ENCODE measurements around the gene GSTM2. TPM values are rescaled to one million over a fixed set of nuclear protein-coding genes. Genes with fewer than 3 reads are reported as not detected.
"Not testable (repeated sequence)": the region's sequence is repeated elsewhere in the genome, so short reads cannot be mapped to it uniquely, and the experiment has no call there.

Gene GSTM2
- total RNA-seq, 1 donor from 2014 or later: 194 TPM

GRCh38 chr1:109641078-109641740 is 26.6 kb upstream of the GSTM2 start:
- ATAC-seq: no peak
- no peak for DNase-seq (ENCODE audit: low spot score)
- intact Hi-C loops (cut with DNase I): loop anchor here (5.0 kb wide), 1 partner anchor 131 kb away; no protein-coding TSS in a partner anchor

- intact Hi-C loops (cut with DNase I): loop anchor here (5.0 kb wide), 1 partner anchor 130 kb away; no protein-coding TSS in a partner anchor
- DNase-seq (ENCODE audit: low spot score) (no peak), ATAC-seq (no peak)
Measured at GRCh38 chr1:109641861-109642260, 26.0 kb upstream of the GSTM2 start.

- ATAC-seq (no peak), DNase-seq (ENCODE audit: low spot score) (no peak)
- intact Hi-C loops (cut with DNase I): loop anchor here (5.0 kb wide), 1 partner anchor 130 kb away; no protein-coding TSS in a partner anchor
Measured at GRCh38 chr1:109642626-109643025, 25.2 kb upstream of the GSTM2 start.

- DNase-seq (ENCODE audit: low spot score) (peak; percentile 92), ATAC-seq (peak; percentile 80)
- intact Hi-C loops (cut with DNase I): loop anchor here (5.0 kb wide), 1 partner anchor 129 kb away; no protein-coding TSS in a partner anchor
Measured at GRCh38 chr1:109643385-109644230, 24.2 kb upstream of the GSTM2 start.

GRCh38 chr1:109644670-109645069 is 23.2 kb upstream of the GSTM2 start:
- DNase-seq (ENCODE audit: low spot score): no peak
- intact Hi-C loops (cut with DNase I): loop anchor here (5.0 kb wide), 1 partner anchor 128 kb away; no protein-coding TSS in a partner anchor

GRCh38 chr1:109649491-109649914 is 18.4 kb upstream of the GSTM2 start:
- no peak for DNase-seq (ENCODE audit: low spot score)
- intact Hi-C loops (cut with DNase I): no loop called here
- ATAC-seq: peak; percentile 78

More at GRCh38 chr1:109644670-109645069, 23.2 kb upstream of the GSTM2 start:
- peak; percentile 36 for ATAC-seq

GRCh38 chr1:109650609-109651008 is 17.2 kb upstream of the GSTM2 start:
- intact Hi-C loops (cut with DNase I): no loop called here
- DNase-seq (ENCODE audit: low spot score): no peak
- ATAC-seq: no peak

GRCh38 chr1:109652402-109652801 is 15.5 kb upstream of the GSTM2 start:
- no peak for ATAC-seq
- no peak for DNase-seq (ENCODE audit: low spot score)
- intact Hi-C loops (cut with DNase I): no loop called here

- intact Hi-C loops (cut with DNase I): no loop called here
- ATAC-seq (no peak), DNase-seq (ENCODE audit: low spot score) (no peak)
Measured at GRCh38 chr1:109653306-109653705, 14.6 kb upstream of the GSTM2 start.

- intact Hi-C loops (cut with DNase I): no loop called here
- DNase-seq (ENCODE audit: low spot score): no peak
- no peak for ATAC-seq
Measured at GRCh38 chr1:109654519-109654918, 13.3 kb upstream of the GSTM2 start.

GRCh38 chr1:109655615-109656519 is 12.0 kb upstream of the GSTM2 start, which contains the start of gene GSTM4:
Gene GSTM4 (plus strand): TSS chr1:109656099. CDS start chr1:109656390, 291 bp downstream.
- ATAC-seq (peak; percentile 97), DNase-seq (ENCODE audit: low spot score) (peak; percentile 93)
- intact Hi-C loops (cut with DNase I): no loop called here

- ATAC-seq (no peak), DNase-seq (ENCODE audit: low spot score) (no peak)
- intact Hi-C loops (cut with DNase I): no loop called here
Measured at GRCh38 chr1:109657395-109657794, 10.5 kb upstream of the GSTM2 start.

- intact Hi-C loops (cut with DNase I): no loop called here
- no peak for DNase-seq (ENCODE audit: low spot score)
- no peak for ATAC-seq
Measured at GRCh38 chr1:109657970-109658369, 9.9 kb upstream of the GSTM2 start.

GRCh38 chr1:109658533-109659042 is 9.3 kb upstream of the GSTM2 start:
- no peak for DNase-seq (ENCODE audit: low spot score)
- intact Hi-C loops (cut with DNase I): no loop called here
- ATAC-seq: no peak

- ATAC-seq (no peak), DNase-seq (ENCODE audit: low spot score) (no peak)
- intact Hi-C loops (cut with DNase I): no loop called here
Measured at GRCh38 chr1:109659145-109659544, 8.7 kb upstream of the GSTM2 start.

GRCh38 chr1:109659997-109660690 is 7.7 kb upstream of the GSTM2 start:
- intact Hi-C loops (cut with DNase I): no loop called here
- DNase-seq (ENCODE audit: low spot score) (no peak), ATAC-seq (no peak)

GRCh38 chr1:109660691-109661026 is 7.2 kb upstream of the GSTM2 start:
- DNase-seq (ENCODE audit: low spot score); ATAC-seq; intact Hi-C loops (cut with DNase I): not testable (repeated sequence)

- intact Hi-C loops (cut with DNase I): no loop called here
- no peak for ATAC-seq
- DNase-seq (ENCODE audit: low spot score): no peak
Measured at GRCh38 chr1:109661391-109661790, 6.5 kb upstream of the GSTM2 start.
